ENCODE results near the gene SHC4. TPM values are rescaled to one million over a fixed set of nuclear protein-coding genes. Genes with fewer than 3 reads are reported as not detected.

SHC4 gene
- total and polyA plus RNA-seq, 2 of the 8 experiments (the other 6 are each of a cell fraction or from before 2014, with no cell fraction given) = 0.15 to 0.30 TPM

GRCh38 chr15:48891232-48891765, 72.4 kb downstream of the SHC4 start (continued):
- TF ChIP-seq USF2 (IDR thresholded peaks at IDR 0.05; ENCODE audit: low read length) = no peak
- TF ChIP-seq RNF2 (IDR thresholded peaks at IDR 0.05; ENCODE audit: borderline replicate concordance, low read depth, low read length, missing control alignments, poor library complexity, severe bottlenecking) = no peak
- no peak for TF ChIP-seq POLR2A (IDR thresholded peaks at IDR 0.05; ENCODE audit: control extremely low read depth in 1 of 2, low read depth in 2 of 2, low read length in 2 of 2)
- no peak for TF ChIP-seq TAF7 (optimal IDR thresholded peaks at IDR 0.05; ENCODE audit: borderline replicate concordance, low read depth, low read length)
- no peak for TF ChIP-seq TBP (IDR thresholded peaks at IDR 0.05; ENCODE audit: low read depth, low read length)
- no peak for TF ChIP-seq RAD21 (IDR thresholded peaks at IDR 0.05 in 1 of 2, conservative IDR thresholded peaks at IDR 0.05 in 1 of 2; ENCODE audit: low read depth in 2 of 2, low read length in 2 of 2)
